Fibroblast of peridontal ligament (primary cell): Measurements from ENCODE around the gene PKD2L2.
A peak's percentile ranks its signal among the peaks of the same experiment; 100 is the strongest.
"Not testable (repeated sequence)": the region's sequence is repeated elsewhere in the genome, so short reads cannot be mapped to it uniquely, and the experiment has no call there.

Source experiments
- DNase-seq: peaks from one replicate; pipeline ENCODE4 v3.0.0-alpha.2; 2010; ENCODE audit errors: extremely low read depth

Gene PKD2L2

DNA sequence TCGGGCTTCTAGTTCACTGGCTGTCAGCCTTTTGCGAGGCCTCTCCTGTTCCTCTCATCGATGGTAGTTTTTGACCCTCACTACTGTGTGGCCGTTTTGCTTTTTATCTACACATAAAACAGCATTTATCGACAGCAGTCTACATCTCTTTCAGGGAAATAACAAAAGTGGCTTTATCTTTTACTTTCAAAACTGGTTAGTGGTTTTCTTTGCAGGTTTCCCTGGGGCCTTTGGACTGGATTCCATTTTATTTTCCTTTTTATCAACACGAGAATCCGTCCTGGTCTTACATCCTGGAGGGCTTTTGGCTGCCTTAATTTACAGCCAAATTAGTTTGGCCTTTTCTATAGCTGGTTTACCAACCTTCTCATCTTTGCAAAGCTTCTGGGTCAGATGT lies 793 bp upstream of the PKD2L2 start:
- DNase-seq, result no peak

DNA sequence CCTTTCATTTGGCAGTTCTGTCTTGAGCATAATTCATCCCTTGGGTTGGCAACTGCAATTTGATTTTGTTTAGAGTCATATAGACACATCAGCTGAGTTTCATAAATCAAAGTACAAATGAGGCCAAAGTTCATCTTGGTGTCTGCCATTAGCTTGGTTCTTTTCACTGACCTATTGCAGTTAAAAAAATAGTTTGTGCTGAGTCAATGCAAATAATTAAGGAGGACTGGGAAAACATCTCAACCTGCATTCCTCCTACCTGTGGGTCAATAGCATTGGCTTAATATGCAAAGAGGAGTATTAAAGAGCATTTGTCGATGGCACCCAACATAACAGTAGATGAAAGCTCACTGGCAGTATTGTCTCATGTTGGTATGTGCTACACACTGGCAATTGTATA lies 1.6 kb downstream of the PKD2L2 start:
- DNase-seq, result no peak

DNA sequence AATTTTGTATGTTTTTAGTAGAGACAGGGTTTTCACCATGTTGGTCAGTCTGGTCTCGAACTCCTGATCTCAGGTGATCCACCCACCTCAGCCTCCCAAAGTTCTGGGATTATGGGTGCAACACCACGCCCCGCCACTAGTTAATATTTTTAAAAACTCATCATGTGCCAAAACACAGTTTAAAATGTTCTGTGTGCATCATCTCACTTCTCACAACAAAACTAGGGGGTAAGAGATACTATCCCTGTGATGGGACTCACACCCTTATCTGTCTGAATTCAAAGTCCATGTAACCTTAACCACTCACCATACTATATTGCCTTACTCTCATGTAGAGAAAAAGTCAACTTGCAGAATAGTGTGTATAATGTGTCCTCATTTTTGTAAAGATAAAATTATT lies 2.6 kb downstream of the PKD2L2 start:
- DNase-seq, result no peak

DNA sequence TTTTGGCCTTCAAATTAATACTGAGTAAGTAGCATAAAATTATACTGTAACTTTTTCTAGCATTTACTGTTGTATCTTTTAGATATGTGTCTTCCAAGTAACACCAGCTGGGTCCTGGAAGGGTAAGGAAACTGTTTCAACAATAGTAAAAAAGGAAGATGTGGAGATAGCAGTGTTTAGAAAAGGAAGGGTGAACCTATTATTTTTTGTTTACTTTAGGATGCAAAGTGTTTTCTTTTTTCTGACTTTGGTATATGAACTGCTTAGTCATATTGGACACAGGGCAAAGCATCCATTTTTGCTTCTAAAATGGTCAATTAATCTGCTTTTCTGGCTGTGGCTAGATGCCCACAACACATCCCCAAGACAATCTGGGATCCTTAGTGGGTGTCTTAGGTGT lies 5.3 kb downstream of the PKD2L2 start:
- no peak for DNase-seq

DNA sequence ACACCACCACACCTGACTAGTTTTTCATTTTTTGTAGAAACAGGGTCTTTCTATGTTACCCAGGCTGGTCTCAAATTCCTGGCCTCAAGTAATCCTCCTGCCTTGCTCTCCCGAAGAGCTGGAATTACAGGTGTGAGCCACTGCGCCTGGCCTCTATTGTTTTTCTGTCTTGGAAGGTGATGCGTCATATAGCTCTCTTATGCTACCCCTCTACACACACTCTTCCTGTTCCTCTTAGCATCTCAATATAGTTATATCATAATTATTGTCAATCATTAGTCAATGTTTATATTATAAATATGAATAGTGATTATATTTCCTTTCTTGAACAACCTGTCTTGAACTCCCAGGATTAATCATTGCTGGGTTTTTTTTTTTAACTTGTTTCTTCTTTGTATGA lies 7.3 kb downstream of the PKD2L2 start:
- DNase-seq, result no peak

DNA sequence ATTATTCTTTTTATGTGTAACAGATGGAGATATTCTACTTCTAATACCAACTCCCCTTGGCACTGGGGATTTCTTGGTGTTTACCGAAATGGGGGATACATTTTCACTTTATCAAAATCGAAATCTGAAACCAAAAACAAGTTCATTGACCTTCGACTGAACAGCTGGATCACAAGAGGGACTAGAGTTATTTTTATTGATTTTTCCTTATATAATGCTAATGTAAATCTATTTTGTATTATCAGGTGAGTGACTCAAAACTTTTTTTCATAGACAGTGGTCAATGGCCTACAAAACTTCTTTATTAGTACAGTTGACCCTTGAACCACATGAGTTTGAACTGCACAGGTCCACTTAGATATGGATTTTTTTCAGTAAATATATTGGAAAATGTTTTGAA lies 10.2 kb downstream of the PKD2L2 start:
- DNase-seq, result no peak

DNA sequence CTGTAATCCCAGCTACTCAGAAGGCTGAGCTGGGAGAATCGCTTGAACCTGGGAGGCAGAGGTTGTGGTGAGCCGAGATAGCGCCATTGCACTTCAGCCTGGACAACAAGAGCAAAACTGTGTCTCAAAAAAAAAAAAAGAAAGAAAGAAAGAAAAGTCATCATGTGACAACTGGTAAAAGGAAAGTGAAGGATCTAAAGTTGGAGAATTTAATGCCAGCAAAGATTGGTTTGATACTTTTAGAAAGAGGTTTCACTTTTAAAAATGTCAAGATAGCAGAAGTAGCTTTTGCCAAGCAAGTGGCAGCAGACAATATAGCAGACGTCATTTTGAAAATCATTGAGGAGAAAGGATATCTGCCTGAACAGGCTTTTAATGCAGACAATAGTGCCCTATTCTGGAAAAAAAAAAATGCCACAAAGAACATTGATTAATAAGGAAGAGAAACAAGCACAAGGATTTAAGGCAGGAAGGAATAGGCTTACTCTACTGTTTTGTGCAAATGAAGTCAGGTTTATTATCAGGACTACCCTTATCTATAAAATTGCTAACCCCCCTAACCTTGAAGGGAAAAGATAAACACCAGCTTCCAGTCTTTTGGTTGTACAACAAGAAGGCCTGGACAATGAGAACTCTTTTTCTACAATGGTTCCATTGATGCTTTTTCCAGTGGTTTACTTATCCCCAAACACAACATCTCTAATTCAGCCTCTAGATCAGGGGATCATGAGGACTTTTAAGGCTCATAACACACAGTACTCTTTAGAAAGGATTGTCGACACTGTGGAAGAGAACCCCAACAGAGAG lies 12.0 kb downstream of the PKD2L2 start:
- DNase-seq, result no peak

DNA sequence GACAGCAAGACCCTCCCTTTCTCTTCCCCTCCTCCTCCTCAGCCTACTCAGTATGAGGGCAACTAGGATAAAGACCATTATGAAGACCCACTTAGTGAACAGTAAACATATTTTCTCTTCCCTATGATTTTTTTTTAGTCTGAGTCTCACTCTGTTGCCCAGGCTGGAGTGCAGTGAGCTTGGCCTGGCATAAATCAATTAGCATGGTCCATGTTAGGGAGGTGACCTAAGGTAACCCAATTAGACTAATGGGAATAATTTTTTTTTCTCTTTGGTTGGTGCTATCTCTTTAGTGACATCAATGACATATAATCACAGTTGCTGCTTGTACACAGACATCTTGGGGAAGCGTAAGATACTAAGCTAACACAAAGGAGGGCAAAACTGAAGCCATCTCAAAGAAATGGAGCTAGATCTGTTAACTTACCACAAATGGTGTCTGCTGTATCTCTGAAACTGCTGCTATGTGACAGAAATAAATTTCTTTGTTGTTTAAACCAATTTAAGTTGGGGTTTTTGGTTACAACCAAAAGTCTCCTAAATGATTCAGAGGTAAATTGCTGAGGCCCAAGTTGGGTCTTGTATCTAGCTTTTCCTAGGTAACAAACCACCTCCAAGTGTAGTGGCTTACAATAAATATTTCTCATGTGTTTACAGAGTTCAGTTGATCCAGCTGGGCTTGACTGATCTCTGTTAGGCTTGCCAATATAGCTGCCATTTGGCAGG lies 13.3 kb downstream of the PKD2L2 start:
- no peak for DNase-seq

DNA sequence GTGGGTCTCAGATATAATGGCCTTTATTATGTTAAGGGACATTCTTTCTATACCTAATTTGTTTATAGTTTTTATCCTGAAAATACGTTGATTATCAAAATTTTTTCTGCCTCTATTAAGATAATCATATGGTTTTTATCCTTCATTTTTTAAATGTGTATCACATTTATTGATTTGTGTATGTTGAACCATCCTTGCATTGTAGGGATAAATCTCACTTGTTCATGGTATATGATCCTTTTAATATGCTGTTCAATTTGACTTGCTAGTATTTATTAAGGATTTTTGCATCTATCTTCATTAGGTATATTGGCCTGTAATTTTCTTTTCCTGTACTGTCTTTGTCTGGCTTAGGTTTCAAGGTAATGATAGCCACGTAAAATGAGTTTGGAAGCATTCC lies 25.5 kb downstream of the PKD2L2 start:
- no peak for DNase-seq

DNA sequence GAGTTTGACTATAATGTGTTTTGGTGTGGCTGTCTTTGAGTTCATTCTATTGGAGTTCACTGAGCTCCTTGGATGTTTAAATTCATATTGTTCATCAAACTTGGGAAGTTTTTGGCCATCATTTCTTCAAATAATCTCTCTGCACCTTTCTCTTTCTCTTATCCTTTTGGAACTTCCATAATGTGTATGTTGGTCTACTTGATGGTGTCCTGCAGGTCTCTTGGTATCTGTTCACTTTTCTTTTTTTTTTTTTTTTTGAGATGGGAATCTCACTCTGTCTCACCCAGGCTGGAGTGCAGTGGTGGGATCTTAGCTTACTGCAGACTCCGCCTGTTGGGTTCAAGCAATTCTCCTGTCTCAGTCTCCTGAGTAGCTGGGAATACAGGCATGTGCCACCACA lies 27.7 kb downstream of the PKD2L2 start:
- DNase-seq, result no peak

DNA sequence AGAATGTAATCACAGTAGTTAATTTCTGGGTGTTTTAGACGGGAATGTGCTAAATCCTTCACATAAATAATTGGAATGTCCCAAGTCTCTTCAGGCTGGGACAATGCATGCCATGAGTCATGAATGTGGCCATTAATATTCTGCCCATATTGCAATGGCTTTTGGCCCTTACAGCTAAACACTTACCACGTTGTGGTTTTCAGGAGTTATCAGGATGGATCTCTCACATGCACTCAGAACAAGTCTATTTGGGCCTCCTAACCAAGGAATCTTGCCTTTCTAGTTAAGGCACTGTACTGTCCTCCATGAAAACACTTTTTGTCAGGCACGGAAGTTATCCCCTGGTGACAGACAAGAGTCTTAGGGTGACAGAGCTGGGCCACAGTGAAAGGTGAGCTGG lies 32.7 kb downstream of the PKD2L2 start:
- DNase-seq, result no peak

DNA sequence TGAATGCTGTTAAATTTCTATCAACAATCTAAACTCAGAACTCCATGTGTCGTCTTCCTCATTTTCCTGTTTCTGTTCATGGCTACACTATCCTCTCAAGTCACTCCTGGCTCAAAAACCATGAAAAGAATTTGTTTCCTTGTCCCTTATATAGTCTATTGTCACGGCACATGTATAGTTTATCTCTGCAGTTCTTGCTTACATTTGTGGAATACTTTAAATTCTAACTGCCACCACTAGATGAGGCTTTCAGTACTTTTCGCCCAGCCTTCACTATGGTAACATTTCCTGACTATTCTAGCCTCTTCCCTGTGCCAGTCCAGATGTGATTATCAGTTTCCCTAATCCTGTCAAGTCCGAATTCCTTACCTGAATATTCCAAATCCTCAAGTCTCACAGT lies 34.6 kb downstream of the PKD2L2 start:
- peak; percentile 58 for DNase-seq

DNA sequence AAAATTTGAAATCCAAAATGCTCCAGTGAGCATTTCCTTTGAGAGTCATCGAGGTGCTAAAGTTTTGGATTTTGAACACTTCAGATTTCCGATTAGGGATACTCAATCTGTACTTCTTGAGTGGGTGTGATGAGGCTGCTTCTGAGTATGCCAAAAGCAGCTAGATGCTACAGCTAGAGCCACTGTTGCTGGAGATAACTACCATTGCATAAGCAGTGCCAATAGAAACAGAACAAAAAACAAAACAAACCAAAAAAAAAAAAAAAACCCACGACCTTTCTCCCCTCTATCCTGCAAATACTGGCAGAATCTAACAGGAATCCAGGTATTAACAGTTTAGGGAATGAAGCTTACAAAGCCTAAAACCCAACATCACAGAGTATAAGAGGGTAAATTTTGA lies 43.5 kb downstream of the PKD2L2 start:
- DNase-seq, result no peak

DNA sequence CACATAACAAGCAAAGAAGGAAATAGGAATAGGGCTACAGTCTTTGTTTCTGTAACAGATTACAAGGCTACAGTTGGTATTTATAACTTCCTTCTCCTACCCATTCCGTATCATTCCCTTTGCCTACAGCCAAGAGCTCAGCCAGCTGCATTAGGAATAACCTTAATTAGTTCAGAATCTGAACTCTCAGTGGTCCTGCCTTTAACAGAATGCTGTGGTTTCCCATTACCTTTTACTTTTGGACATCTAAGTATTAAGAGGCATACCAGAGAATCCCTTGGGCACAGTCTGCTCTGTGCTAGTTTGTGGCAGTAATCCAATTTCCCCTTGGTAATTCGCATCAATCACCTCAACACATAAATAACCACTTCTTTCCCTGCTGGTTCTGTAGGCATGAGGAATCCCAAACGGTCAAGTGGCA lies 44.2 kb downstream of the PKD2L2 start:
- DNase-seq, result peak; percentile 44

DNA sequence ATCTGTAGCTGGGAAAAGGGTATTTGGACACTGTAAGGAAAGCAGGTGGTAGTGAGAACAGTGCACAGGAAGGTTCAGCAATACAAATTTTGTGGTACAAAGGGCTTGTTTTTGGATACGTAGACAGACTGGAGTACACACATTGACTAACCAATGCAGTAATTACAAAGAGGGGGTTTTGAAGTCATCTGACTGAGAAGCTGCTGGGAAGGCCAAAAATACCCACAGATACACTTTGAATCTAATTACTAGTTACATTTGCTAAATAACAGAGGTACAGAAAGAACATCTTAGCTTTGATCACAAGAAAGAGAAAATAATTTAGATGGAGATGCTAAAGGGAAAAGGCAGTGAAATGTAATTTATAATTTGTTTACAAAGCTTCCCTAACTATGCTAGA lies 45.9 kb downstream of the PKD2L2 start:
- DNase-seq, result no peak

DNA sequence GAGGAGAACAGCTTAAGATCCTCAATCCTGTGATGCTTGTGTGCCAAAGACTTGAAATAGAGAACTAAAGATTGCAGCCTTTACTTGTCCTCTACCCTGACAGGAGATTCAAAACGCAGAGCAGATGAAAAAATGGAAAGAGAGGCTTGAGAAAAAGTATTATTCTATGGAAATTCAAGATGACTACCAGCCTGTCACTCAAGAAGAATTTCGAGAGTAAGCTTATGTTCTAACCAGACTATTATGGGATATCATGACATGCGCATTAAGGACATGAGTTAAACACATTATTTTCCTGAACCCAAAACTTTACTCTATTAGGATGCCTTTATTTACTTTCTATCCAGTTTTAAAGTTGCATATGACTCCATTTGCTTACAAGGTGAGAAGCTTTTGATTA lies 46.4 kb downstream of the PKD2L2 start:
- DNase-seq, result no peak

DNA sequence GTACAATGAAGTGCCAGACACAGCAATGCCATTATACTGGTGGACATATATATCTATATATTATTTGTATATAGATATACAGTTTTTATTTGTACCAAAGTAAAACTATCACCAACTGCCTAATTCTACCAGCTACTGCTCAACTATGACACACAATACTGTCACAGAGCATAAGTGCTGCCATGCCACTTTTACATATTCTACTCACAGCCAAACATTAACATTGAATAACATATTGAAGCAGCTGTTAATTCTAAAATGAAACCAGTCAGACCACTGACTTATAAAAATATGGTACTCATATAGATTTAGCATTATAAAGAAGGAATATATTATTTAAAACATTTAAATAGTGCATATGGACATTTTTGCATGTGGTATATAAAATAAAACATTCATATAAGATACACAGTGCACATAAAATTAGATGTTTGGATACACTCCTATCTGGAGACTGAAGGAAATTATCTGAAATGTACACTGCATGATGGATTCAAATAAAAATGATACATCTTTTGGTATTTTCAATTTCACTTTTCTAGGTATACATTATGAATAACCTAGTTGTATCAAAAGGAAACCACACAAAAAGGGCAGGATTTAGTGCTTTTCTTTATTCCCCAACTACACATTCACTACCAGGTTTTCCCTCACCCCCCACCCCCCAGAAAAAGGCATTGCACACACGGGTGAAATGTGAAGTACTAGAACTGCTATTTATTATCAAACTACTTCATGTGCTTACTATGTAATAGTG lies 48.9 kb downstream of the PKD2L2 start:
- no peak for DNase-seq

DNA sequence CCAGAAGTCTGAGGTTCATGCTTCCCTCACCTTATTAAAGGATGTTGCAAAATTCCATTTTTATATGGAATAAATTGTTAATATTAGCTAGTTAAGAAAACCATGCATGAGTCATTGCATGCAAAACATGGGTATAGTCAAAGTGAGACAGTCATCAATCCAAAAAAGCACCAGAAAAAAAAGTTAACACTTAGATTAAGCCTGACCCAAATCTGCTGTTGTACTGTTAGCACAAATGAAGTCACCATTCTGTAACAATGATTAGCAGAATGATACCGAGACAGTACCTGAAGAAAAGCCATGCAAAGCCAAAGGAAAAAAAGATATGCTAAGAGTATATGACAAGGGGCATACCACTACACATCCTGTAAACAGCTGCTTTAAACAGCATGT lies 49.5 kb downstream of the PKD2L2 start:
- DNase-seq, result no peak

DNA sequence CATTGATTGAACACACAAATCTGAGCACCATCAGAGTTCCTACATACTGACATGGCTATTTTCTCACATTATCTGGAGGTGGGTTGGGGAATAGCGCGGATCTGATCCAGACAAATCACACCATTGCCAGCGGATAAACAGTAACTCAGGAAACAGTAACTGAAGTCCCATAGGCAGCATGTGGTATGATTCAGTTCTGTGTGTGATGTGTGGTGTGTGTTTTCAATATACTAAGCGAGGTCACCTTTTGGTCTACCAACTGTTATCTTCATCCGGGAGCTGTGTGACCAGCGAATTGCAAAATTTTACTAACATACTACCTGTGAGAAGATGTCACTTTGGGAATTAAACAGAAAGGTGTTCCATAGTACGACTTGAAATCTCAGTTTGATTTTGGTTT lies 50.1 kb downstream of the PKD2L2 start:
- DNase-seq, result no peak

DNA sequence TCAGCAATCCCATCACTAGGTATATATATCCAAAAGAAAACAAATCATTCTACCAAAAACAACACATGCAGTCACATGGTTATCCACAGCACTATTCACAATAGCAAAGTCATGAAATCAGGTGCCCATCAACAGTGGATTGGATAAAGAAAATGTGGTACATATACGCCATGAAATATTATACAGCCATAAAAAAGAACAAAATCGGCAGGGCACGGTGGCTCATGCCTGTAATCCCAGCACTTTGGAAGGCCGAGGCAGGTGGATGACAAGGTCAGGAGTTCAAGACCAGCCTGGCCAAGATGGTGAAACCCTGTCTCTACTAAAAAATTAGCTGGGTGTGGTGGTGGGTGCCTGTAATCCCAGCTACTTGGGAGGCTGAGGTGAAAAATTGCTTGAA lies 55.0 kb downstream of the PKD2L2 start:
- DNase-seq, result not testable (repeated sequence)

DNA sequence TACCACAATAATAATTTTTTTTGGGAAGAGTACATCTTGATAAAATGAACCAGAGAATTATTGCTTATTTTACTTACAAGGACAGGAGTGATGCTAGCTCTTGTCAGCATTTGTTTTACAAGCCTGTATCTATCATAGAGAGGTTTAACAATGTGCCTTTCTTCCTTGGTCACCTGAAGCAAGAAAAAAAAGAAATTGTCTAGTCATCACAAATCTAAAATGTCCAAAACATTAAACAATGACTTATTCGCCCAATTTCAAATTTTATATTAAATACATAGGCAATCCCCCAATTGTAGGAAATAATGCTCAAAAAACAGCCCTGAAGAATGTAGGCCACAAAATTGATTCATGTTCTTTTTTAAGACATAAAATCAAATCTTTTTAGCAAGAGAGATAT lies 56.6 kb downstream of the PKD2L2 start:
- no peak for DNase-seq

DNA sequence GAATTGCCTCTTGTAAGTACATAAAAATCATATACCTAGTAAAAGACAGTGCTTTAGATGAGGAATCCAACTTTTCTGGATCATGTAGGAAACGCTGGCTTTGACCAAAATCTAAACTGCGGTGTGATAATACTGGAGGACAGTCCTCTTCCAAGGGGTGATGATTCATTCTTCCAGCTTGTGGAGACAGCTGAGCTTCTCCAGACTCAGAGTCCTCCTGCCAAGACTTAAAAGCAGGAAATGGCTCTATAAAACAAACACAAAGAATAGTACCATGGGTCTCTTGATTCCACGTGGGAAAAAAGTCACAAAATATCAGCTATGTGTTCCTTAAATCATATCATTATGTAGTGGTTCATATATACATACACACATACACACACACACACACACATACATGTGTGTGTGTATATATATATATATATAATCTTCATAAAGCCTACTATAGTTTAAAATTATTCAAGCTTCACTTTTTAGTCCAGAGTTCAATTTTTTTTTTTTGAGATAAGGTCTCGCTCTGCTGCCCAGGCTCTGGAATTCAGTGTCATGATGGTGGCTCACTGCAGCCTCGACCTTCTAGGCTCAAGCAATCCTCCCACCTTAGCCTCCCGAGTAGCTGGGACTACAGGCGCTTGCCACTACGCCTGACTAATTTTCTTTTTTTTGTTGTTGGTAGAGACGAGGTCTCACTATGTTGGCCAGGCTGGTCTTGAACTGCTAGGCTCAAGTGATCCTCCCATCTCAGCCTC lies 65.0 kb downstream of the PKD2L2 start:
- DNase-seq, result peak; percentile 89
